Neural crest cell (in vitro differentiated cells): Measurements from ENCODE around the gene CYP1B1. TPM values are rescaled to one million over a fixed set of nuclear protein-coding genes. Genes with fewer than 3 reads are reported as not detected.

Source experiments
- DNase-seq: peaks from one replicate; pipeline ENCODE4 v3.0.0; 2021; ENCODE audit warnings: low read depth, mixed read lengths, low spot score
- H3K27ac Mint-ChIP-seq: one replicate; pipeline ENCODE4 v1.8.0; 2021; ENCODE audit warnings: mild to moderate bottlenecking, mixed read lengths; ENCODE audit not compliant: unreplicated experiment
- H3K27me3 Mint-ChIP-seq: 2 replicates; pipeline ENCODE4 v1.8.0; 2021; ENCODE audit warnings: low read depth, mild to moderate bottlenecking, mixed read lengths
- H3K36me3 Mint-ChIP-seq: 2 replicates; pipeline ENCODE4 v1.8.0; 2021; ENCODE audit warnings: low read depth, mild to moderate bottlenecking, mixed read lengths
- H3K4me1 Mint-ChIP-seq: 2 replicates; pipeline ENCODE4 v1.8.0; 2021; ENCODE audit warnings: mixed read lengths
- H3K4me3 Mint-ChIP-seq: one replicate; pipeline ENCODE4 v1.8.0; 2021; ENCODE audit warnings: mild to moderate bottlenecking, mixed read lengths
- H3K9me3 Mint-ChIP-seq: 2 replicates; pipeline ENCODE4 v1.8.0; 2021; ENCODE audit warnings: mixed read lengths
- total RNA-seq: library from RNA; stranded (reverse); gene quantifications from 2 replicates; pipeline ENCODE4 v1.2.1, GENCODE V29; 2021
- TF ChIP-seq, protein P1 (sequence below): fragments of 200-600 bp; sonication (generic); conservative IDR thresholded peaks from 2 replicates; pipeline ENCODE4 v1.5.0; 2021; ENCODE audit warnings: antibody characterized with exemption, mild to moderate bottlenecking

Gene CYP1B1
- total RNA-seq, 1 donor from 2014 or later, result 16.4 TPM

DNA sequence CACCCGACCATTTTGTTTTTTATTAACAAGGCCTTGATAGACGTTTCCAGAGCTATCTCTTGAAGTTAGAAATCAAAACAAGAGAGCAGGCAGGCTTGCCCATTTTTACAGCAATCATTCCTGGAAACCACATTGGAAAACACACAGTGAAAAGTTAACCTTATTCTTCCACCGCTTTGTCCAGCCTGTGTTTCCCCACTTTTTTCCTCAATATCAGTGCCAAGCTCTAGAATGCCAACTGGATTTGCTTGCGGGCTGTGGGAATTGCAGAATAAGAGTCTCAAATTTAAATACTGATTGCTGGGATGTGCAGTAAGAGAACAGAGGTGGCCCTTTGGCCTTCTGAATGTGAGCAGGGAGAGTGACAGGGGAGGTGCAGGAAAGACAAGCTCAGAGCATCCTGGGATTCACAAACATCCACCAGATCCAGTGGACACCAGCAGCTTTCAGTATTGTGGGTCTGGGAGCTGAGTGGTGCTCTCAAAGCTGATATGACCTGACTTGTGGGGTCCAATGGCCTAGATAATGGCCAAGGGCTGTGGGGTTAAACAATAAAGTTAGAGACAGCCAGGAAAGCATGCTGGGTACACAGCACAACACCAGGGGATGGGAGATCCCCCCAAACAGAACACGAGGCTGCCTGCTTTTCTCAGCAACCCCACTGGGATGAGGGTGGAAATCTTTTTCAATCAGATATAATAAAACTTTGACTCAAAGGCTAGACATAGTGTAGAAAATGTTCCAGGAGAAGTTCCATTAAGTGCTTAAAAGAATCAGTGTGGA lies 15.5 kb downstream of the CYP1B1 start:
- Mint-ChIP-seq H3K9me3 (no peaks in the 10 kb centered on the region), H3K27me3 (no peaks in the 10 kb centered on the region), H3K4me1 (no peaks in the 10 kb centered on the region), H3K36me3 (no peaks in the 10 kb centered on the region), H3K27ac (no peak overlapping the region), H3K4me3 (no peak overlapping the region)
- TF ChIP-seq, protein P1, sequence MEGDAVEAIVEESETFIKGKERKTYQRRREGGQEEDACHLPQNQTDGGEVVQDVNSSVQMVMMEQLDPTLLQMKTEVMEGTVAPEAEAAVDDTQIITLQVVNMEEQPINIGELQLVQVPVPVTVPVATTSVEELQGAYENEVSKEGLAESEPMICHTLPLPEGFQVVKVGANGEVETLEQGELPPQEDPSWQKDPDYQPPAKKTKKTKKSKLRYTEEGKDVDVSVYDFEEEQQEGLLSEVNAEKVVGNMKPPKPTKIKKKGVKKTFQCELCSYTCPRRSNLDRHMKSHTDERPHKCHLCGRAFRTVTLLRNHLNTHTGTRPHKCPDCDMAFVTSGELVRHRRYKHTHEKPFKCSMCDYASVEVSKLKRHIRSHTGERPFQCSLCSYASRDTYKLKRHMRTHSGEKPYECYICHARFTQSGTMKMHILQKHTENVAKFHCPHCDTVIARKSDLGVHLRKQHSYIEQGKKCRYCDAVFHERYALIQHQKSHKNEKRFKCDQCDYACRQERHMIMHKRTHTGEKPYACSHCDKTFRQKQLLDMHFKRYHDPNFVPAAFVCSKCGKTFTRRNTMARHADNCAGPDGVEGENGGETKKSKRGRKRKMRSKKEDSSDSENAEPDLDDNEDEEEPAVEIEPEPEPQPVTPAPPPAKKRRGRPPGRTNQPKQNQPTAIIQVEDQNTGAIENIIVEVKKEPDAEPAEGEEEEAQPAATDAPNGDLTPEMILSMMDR, result no peak
- no peak for DNase-seq

DNA sequence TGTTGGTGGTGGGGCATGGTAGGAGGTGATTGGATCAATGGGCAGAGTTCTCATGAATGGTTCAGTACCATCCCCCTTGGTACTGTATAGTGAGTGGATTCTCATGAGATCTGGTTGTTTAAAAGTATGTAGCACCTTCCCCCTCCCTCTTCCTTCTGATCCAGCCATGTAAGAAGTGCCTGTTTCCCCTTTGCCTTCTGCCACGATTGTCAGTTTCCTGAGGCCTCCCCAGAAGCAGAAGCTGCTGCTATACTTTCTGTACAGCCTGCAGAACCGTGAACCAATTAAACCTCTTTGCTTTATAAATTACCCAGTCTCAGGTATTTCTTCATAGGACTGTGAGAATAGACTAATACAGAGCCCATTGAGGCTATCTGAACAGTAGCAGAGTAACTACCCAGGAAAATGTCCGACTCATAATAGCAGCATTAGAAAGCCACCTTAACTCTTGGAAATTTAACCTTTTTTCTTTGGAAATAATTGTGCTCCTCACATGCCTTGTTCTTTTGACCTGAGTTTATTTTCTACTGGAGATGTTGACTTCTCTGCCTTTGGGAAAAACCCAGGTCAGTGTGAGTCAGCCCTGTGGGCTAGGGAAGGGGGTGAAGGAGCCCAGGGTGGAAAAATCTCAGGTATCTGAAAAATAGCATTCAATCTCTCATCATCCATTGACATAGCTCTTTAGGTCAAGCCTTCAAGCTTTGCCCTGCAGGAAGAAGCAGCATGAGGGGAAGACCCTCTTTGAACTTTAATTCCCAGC lies 18.1 kb downstream of the CYP1B1 start:
- no peak for DNase-seq
- Mint-ChIP-seq H3K36me3 (no peaks in the 10 kb centered on the region), H3K9me3 (peaks cover 4% of the 10 kb centered on the region), H3K4me1 (no peaks in the 10 kb centered on the region), H3K27me3 (peaks cover 3% of the 10 kb centered on the region), H3K4me3 (no peak overlapping the region), H3K27ac (no peak overlapping the region)
- TF ChIP-seq, protein P1, result no peak

DNA sequence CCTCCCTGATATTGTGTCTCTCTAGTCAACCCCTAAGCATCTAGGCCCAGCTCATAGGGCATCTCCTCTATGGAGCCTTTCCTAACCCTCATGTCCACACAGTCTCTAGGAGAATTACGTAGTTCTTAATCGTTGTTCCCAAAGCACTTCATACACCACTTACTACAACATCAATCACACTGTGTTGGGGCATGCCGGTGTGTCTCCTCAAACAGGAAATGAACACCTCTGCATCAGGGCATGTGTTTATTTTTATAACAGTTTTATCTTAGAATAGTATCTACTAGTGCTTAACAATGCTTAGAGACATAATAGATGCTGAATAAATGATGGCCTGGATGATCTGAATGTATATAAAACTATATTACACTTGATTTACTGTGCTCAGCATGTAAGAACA lies 19.7 kb downstream of the CYP1B1 start:
- no peaks in the 10 kb centered on the region for H3K4me1 Mint-ChIP-seq
- DNase-seq, result no peak
- TF ChIP-seq, protein P1, result no peak
- no peak overlapping the region for H3K4me3 Mint-ChIP-seq
- no peaks in the 10 kb centered on the region for H3K36me3 Mint-ChIP-seq
- H3K27ac Mint-ChIP-seq, result no peak overlapping the region
- peaks cover 4% of the 10 kb centered on the region for H3K9me3 Mint-ChIP-seq
- peaks cover 3% of the 10 kb centered on the region for H3K27me3 Mint-ChIP-seq

DNA sequence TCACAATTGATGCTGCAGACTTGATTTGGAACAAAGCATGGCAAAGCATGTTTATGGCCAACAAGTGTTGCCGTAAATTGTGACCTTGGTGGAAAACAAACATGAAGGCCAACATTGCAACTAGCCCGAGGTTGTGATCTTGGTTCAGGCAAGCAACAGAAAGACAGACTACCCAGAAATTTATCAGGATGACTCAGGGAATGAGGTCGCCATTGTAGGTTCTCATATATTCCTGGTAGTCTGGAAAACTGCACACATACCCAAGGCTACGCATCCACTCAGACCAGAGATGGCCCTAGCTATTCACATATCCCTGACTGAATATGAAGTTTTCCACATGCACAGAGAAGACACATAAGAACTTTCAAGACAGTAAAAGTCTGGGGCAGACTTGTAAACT lies 30.1 kb downstream of the CYP1B1 start:
- no peaks in the 10 kb centered on the region for H3K4me1 Mint-ChIP-seq
- H3K27me3 Mint-ChIP-seq, result no peaks in the 10 kb centered on the region
- TF ChIP-seq, protein P1, result no peak
- H3K27ac Mint-ChIP-seq, result no peak overlapping the region
- H3K9me3 Mint-ChIP-seq, result no peaks in the 10 kb centered on the region
- no peaks in the 10 kb centered on the region for H3K36me3 Mint-ChIP-seq
- no peak for DNase-seq
- no peak overlapping the region for H3K4me3 Mint-ChIP-seq

DNA sequence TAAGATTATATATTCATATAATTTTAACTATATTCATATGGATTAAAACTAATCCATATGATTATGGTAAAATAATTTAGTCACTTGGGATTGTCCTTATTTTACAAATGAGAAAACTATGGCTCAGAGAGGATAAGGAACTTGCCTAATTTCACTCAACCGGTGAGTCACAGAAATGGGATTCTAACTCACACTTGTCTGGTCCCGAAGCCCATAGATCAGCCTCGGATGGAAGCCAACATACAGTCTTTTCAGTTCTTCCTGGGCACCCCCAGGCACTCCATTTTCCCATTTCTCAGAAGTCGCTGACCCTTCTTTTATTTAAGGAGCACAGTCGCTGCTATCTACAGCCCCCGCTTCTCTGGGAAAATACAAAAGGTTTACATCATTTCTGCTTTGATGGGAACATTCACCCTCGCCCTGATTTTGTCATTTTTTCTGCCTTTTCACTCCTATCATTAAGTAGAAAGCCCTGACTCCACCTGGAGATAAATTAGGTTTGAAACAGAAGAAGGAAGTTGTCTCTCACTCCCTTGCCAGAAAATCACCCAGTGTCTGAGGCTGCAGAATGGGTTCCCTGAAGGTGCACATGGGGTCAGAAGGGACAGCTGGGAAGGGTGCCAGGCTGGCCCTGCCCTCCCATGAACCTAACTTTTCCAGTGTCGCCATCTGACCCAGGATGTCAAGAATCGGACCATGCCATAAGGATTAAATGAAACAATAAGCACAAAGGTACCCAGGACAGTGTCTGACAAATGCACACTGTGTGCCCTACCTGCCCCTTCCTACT lies 36.6 kb downstream of the CYP1B1 start:
- Mint-ChIP-seq H3K27ac (no peak overlapping the region), H3K36me3 (no peaks in the 10 kb centered on the region), H3K4me1 (no peaks in the 10 kb centered on the region), H3K27me3 (peaks cover 3% of the 10 kb centered on the region), H3K4me3 (no peak overlapping the region), H3K9me3 (no peaks in the 10 kb centered on the region)
- DNase-seq, result no peak
- TF ChIP-seq, protein P1, result no peak
